CD4-positive, alpha-beta memory T cell (primary cell): ENCODE measurements around the gene PLLP. TPM values are rescaled to one million over a fixed set of nuclear protein-coding genes. Genes with fewer than 3 reads are reported as not detected.

Experiments used
- CTCF ChIA-PET: fragments of 350-600 bp; sonication (Branson Sonifier 250); formaldehyde crosslinking; loops from one replicate; lab custom pipeline; 2021; ENCODE audit warnings: inconsistent platforms; ENCODE audit not compliant: partially characterized antibody; lab: Charles Lee
- POLR2A ChIA-PET: fragments of 350-600 bp; sonication (Branson Sonifier 250); formaldehyde crosslinking; loops from one replicate; lab custom pipeline; 2021; ENCODE audit not compliant: partially characterized antibody; lab: Charles Lee
- DNase-seq, 5 donors: peaks; one replicate each; pipeline versions ENCODE4 v3.0.0 to v3.0.0-alpha.2; 2020 to 2022; ENCODE audit warnings: mixed read lengths in 1 of 5
- H3K27ac ChIP-seq: one replicate; pipeline ENCODE4 v1.7.0; 2013; ENCODE audit warnings: low read depth, low read length
- H3K27me3 ChIP-seq: 2 replicates; pipeline ENCODE4 v1.7.0; 2013; ENCODE audit warnings: mild to moderate bottlenecking, low read length, moderate library complexity; ENCODE audit not compliant: insufficient read depth
- H3K36me3 ChIP-seq: 2 replicates; pipeline ENCODE4 v1.7.0; 2013; ENCODE audit warnings: mild to moderate bottlenecking, low read length, moderate library complexity; ENCODE audit not compliant: insufficient read depth
- H3K4me1 ChIP-seq: 2 replicates; pipeline ENCODE4 v1.7.0; 2013; ENCODE audit warnings: mild to moderate bottlenecking, low read length, moderate library complexity; ENCODE audit not compliant: insufficient read depth
- H3K4me3 ChIP-seq, 2 donors: one replicate each; pipeline ENCODE4 v1.7.0; 2013; ENCODE audit warnings: low read length in 2 of 2, mild to moderate bottlenecking in 1 of 2
- H3K9me3 ChIP-seq, 2 donors: one replicate each; pipeline ENCODE4 v1.7.0; 2013; ENCODE audit warnings: low read length in 2 of 2, control low read depth in 1 of 2; ENCODE audit not compliant: control insufficient read depth in 1 of 2
- H3K27ac Mint-ChIP-seq, 7 donors: one replicate each; pipeline ENCODE4 v1.8.0; 2020 to 2021; ENCODE audit warnings: mixed read lengths in 7 of 7, mild to moderate bottlenecking in 6 of 7, inconsistent platforms in 3 of 7, moderate library complexity in 3 of 7
- H3K27me3 Mint-ChIP-seq, 2 donors: one replicate each; pipeline ENCODE4 v1.8.0; 2020 to 2021; ENCODE audit warnings: mixed read lengths in 2 of 2
- H3K36me3 Mint-ChIP-seq, 2 donors: one replicate each; pipeline ENCODE4 v1.8.0; 2020 to 2021; ENCODE audit warnings: mixed read lengths in 2 of 2, inconsistent platforms in 1 of 2, mild to moderate bottlenecking in 1 of 2
- H3K4me1 Mint-ChIP-seq, 4 donors: one replicate each; pipeline ENCODE4 v1.8.0; 2020 to 2021; ENCODE audit warnings: mixed read lengths in 4 of 4, mild to moderate bottlenecking in 1 of 4
- H3K4me3 Mint-ChIP-seq, 8 donors: one replicate each; pipeline ENCODE4 v1.8.0; 2020 to 2021; ENCODE audit warnings: mixed read lengths in 8 of 8, mild to moderate bottlenecking in 7 of 8, moderate library complexity in 6 of 8, inconsistent platforms in 3 of 8
- H3K9me3 Mint-ChIP-seq, 8 donors: one replicate each; pipeline ENCODE4 v1.8.0; 2020 to 2021; ENCODE audit warnings: mixed read lengths in 8 of 8, mild to moderate bottlenecking in 5 of 8, inconsistent platforms in 3 of 8, moderate library complexity in 1 of 8
- intact Hi-C: fragments of 100-400 bp; cut with micrococcal nuclease; formaldehyde crosslinking; loops from one replicate; pipeline ENCODE4 v1.15.1; 2023
- polyA plus RNA-seq, 2 donors: library from polyadenylated mRNA; unstranded; fragments of 300-500 nt; fragmentation: Illumina TruSeq; gene quantifications; one replicate each; pipeline ENCODE4 v1.2.3, GENCODE V29; 2021
- total RNA-seq, 2 experiments: library from RNA; stranded (reverse); gene quantifications; one replicate each; pipeline ENCODE4 v1.2.3, GENCODE V29; 2021

PLLP gene
- total and polyA plus RNA-seq, 4 experiments from 2014 or later, result 1.6 to 2.4 (median 1.9) TPM

DNA sequence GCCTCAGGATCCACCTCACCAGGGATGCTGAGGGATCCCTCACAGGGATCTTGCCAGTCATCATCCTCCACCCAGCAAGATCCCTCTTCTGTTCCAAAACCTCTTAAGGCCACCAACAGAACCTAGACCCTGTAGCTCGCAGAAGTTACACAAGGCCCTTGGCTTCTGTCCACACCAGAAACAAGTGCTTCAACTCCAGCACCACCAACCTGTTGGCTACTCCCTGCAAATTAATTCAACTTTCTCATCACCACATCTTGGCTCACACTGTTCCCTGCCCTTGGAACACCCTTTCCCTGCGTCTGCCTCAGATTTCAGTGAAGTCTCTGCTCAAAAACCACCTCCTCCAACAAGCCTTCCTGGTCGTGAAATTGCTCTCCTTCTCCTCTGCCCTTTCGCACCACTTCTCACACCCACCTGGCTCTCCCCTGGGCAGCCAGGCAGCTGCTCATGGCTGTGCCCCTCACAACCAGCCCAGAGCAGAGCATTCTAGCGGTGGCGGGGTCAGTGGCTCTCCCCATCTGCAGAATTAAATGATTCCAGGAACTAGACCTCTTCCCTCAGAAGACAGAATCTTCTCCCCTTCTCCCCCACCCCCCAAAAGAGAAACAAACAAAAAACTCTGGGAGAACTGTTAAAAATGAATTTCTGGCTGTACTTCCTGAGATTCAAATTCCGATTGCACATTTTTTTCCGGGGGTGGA lies 1.8 kb downstream of the PLLP start:
- H3K27ac Mint-ChIP-seq, result peak overlapping the region in 3 of 7 donors; percentile 17 to 69 (median 22)
- no peaks in the 10 kb centered on the region for H3K27me3 ChIP-seq
- H3K4me1 ChIP-seq, result peaks cover 46% of the 10 kb centered on the region
- DNase-seq, result no peak
- H3K9me3 Mint-ChIP-seq, result peaks cover 0 to 2% (median 0%) of the 10 kb centered on the region in 8 donors
- POLR2A ChIA-PET, result interaction anchor here (0.8 to 1.6 kb wide), 2 partner anchors 15 to 37 kb away, joined by 3 to 4 read pairs; partner anchors contain the start of gene ARL2BP
- CTCF ChIA-PET, result interaction anchor here (1.1 kb wide), 1 partner anchor 10 kb away, joined by 3 read pairs; no protein-coding TSS in a partner anchor
- no peaks in the 10 kb centered on the region for H3K36me3 ChIP-seq
- intact Hi-C loops, result loop anchor here (5.0 kb wide), 1 partner anchor 35 kb away; the partner anchor contains the start of gene ARL2BP
- H3K36me3 Mint-ChIP-seq, result no peaks in the 10 kb centered on the region
- no peak overlapping the region for H3K27ac ChIP-seq
- peaks cover 21 to 52% (median 33%) of the 10 kb centered on the region in 4 donors for H3K4me1 Mint-ChIP-seq
- peak overlapping the region in 6 of 8 donors; percentile 15 to 77 (median 19) for H3K4me3 Mint-ChIP-seq
- no peak overlapping the region for H3K4me3 ChIP-seq
- H3K9me3 ChIP-seq, result no peaks in the 10 kb centered on the region
- peaks cover 7% of the 10 kb centered on the region in 2 donors for H3K27me3 Mint-ChIP-seq

- H3K27ac Mint-ChIP-seq, result peak overlapping the region in 4 of 7 donors; percentile 16 to 85 (median 41)
- CTCF ChIA-PET, result interaction anchor here (1.6 kb wide), 1 partner anchor 136 kb away, joined by 3 read pairs; no protein-coding TSS in a partner anchor
Observed at GRCh38 chr16:57281791-57282190, 2.7 kb downstream of the PLLP start.

DNA sequence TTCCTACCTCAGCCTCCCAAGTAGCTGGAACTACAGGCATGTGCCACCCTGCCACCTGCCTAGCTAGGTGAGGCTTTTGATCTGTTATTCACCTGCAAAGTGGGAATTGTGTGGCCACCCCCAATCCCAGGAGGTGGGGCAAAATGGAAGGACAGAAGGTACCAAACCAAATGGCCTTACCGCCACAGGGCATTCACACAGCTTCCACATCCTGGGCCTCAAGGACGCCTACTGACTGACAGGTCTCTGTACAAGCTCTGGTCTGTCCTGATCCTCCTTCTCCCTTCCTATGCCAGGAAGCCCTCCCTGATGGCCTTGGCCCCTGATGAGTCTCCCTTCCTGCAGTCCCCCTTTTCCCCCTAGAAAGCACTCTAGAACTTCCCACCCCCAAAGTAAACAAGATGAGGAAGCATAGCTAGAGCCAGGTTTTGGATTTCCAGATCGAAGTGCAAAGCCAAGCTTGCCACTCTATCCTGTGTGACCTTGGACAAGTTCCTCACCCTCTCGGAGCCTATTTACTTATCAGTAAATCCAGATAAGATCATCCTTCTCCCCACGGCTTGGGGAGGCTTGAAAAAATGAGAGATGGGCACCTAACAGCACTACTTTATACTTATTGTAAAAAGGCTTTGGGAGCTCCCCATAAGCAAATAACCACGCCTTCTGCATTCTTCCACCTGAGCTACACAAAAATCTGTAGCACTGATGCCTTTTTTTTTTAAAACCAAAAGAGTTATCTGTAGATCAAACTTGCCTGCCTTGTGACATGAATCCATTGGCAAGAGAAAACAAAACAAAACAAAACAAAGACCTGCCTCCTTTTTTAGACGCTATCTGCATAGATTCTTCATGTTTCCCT lies 4.5 kb downstream of the PLLP start:
- Histone ChIP-seq H3K27me3 (no peaks in the 10 kb centered on the region), H3K4me3 (no peak overlapping the region), H3K9me3 (no peaks in the 10 kb centered on the region), H3K4me1 (peaks cover 54% of the 10 kb centered on the region), H3K27ac (no peak overlapping the region), H3K36me3 (no peaks in the 10 kb centered on the region)
- peak overlapping the region in 5 of 8 donors; percentile 13 to 62 (median 31) for H3K4me3 Mint-ChIP-seq
- H3K27ac Mint-ChIP-seq, result peak overlapping the region in 5 of 7 donors; percentile 8 to 79 (median 50)
- intact Hi-C loops, result loop anchor here (2.0 to 5.0 kb wide), 2 partner anchors 13 to 33 kb away; partner anchors contain the start of gene ARL2BP
- H3K27me3 Mint-ChIP-seq, result peaks cover 1 to 4% of the 10 kb centered on the region in 2 donors
- peaks cover 30 to 61% (median 42%) of the 10 kb centered on the region in 4 donors for H3K4me1 Mint-ChIP-seq
- CTCF ChIA-PET, result no interaction called here
- H3K9me3 Mint-ChIP-seq, result peaks cover 0 to 2% (median 0%) of the 10 kb centered on the region in 8 donors
- DNase-seq, result peak in 3 of 5 donors; percentile 24 to 46 (median 44)
- POLR2A ChIA-PET, result interaction anchor here (1.0 to 4.9 kb wide), 2 partner anchors 13 to 20 kb away, joined by 4 to 26 read pairs; no protein-coding TSS in a partner anchor
- no peaks in the 10 kb centered on the region for H3K36me3 Mint-ChIP-seq

More at GRCh38 chr16:57281791-57282190, 2.7 kb downstream of the PLLP start:
- intact Hi-C loops, result loop anchor here (2.0 to 5.0 kb wide), 2 partner anchors 15 to 34 kb away; partner anchors contain the start of gene ARL2BP
- Histone ChIP-seq H3K27me3 (no peaks in the 10 kb centered on the region), H3K36me3 (no peaks in the 10 kb centered on the region), H3K4me1 (peaks cover 55% of the 10 kb centered on the region), H3K4me3 (no peak overlapping the region), H3K9me3 (no peaks in the 10 kb centered on the region), H3K27ac (no peak overlapping the region)
- no peak for DNase-seq
- peaks cover 6 to 7% of the 10 kb centered on the region in 2 donors for H3K27me3 Mint-ChIP-seq
- POLR2A ChIA-PET, result interaction anchor here (0.7 to 4.9 kb wide), 4 partner anchors 16 to 37 kb away, joined by 3 to 26 read pairs (median 4); partner anchors contain the start of gene ARL2BP
- H3K9me3 Mint-ChIP-seq, result peaks cover 0 to 2% (median 0%) of the 10 kb centered on the region in 8 donors
- peaks cover 28 to 61% (median 39%) of the 10 kb centered on the region in 4 donors for H3K4me1 Mint-ChIP-seq
- H3K36me3 Mint-ChIP-seq, result no peaks in the 10 kb centered on the region
- H3K4me3 Mint-ChIP-seq, result peak overlapping the region in 1 of 8 donors; percentile 40

DNA sequence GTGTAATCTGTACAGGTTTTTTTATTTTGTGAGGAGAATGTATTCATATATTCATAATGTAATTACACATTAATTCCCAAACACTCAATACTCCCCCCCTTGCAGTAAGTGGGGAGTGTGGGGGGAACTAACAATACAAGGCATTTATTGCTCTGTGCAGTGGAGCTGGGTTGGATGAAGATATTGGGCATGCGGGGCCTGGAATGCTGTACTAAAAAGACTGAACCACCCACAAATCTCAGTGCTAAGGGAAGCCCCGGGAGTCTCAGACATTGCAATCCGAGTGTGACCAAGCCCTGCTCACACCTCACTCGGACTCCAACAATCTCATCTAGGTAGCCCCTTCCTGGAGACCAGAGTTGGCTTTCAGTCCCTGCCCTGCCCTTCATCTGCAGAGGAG lies 6.0 kb downstream of the PLLP start:
- intact Hi-C loops, result no loop called here
- H3K4me3 Mint-ChIP-seq, result peak overlapping the region in 2 of 8 donors; percentile 82 to 87
- Histone ChIP-seq H3K27me3 (no peaks in the 10 kb centered on the region), H3K9me3 (no peaks in the 10 kb centered on the region), H3K4me3 (no peak overlapping the region), H3K36me3 (no peaks in the 10 kb centered on the region), H3K27ac (no peak overlapping the region), H3K4me1 (peaks cover 44% of the 10 kb centered on the region)
- no peaks in the 10 kb centered on the region for H3K36me3 Mint-ChIP-seq
- peaks cover 0 to 2% (median 0%) of the 10 kb centered on the region in 8 donors for H3K9me3 Mint-ChIP-seq
- peaks cover 29 to 53% (median 36%) of the 10 kb centered on the region in 4 donors for H3K4me1 Mint-ChIP-seq
- DNase-seq, result no peak
- ChIA-PET CTCF (interaction anchor here (2.4 kb wide), 1 partner anchor 21 kb away, joined by 6 read pairs; no protein-coding TSS in a partner anchor), POLR2A (interaction anchor here (0.8 to 4.9 kb wide), 4 partner anchors 9 to 92 kb away, joined by 3 to 26 read pairs (median 5); partner anchors contain the start of genes ARL2BP, PSME3IP1 and RSPRY1)
- peak overlapping the region in 1 of 7 donors; percentile 41 for H3K27ac Mint-ChIP-seq
- no peaks in the 10 kb centered on the region for H3K27me3 Mint-ChIP-seq

DNA sequence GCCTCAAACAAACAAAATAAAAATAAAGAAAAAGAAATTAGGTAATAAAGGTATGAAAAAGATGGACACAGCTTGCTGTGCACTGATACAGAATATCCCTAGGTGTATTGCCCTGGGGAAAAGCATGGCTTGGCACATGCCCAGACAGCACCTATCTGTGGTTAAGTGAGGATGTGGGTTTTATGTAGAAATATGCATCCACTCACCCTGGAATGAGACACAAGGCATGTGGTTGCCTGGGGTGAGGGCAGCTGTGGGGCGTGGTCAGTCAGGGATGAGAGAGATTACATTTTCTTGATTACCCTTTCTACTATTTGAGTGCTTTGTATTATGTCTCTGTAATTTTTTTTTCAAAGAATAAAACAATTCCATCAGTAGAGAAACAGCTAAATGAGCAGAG lies 6.9 kb downstream of the PLLP start:
- Mint-ChIP-seq H3K27ac (peak overlapping the region; percentile 75 to 90 (median 84)), H3K4me1 (peaks cover 29 to 44% (median 36%) of the 10 kb centered on the region in 4 donors), H3K27me3 (no peaks in the 10 kb centered on the region), H3K36me3 (no peaks in the 10 kb centered on the region), H3K9me3 (peaks cover 0 to 2% (median 0%) of the 10 kb centered on the region in 8 donors), H3K4me3 (peak overlapping the region; percentile 71 to 87 (median 77))
- H3K4me3 ChIP-seq, result no peak overlapping the region
- no peaks in the 10 kb centered on the region for H3K36me3 ChIP-seq
- no peak overlapping the region for H3K27ac ChIP-seq
- intact Hi-C loops, result no loop called here
- no peaks in the 10 kb centered on the region for H3K27me3 ChIP-seq
- no peaks in the 10 kb centered on the region for H3K9me3 ChIP-seq
- H3K4me1 ChIP-seq, result peaks cover 44% of the 10 kb centered on the region
- DNase-seq, result peak; percentile 73 to 87 (median 76)
- CTCF ChIA-PET, result interaction anchor here (1.0 to 2.4 kb wide), 2 partner anchors 22 to 139 kb away, joined by 4 to 6 read pairs; no protein-coding TSS in a partner anchor
- POLR2A ChIA-PET, result interaction anchor here (0.8 to 4.9 kb wide), 5 partner anchors 11 to 170 kb away, joined by 3 to 26 read pairs (median 6); partner anchors contain the start of genes ARL2BP, CIAPIN1 and COQ9

DNA sequence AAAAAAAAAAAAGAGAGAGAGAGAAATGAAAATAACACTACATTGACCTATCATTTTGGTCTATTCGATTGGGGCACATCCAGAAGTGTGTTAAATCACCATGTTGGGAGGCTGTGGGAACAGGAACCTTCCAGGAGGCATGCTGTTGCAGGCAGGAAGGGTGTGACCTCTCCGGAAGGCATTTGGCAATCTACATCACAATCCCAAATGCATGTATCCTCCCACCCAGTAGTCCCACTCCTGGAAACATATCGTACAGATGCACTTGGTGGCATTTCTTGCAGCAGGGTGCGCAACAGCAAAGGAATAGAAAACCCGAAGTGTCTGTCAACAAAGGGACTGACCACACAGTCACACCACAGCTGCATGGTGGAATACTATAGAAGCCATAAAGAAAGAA lies 7.9 kb downstream of the PLLP start:
- intact Hi-C loops, result no loop called here
- Mint-ChIP-seq H3K27me3 (no peaks in the 10 kb centered on the region), H3K9me3 (peaks cover 0 to 2% (median 0%) of the 10 kb centered on the region in 8 donors), H3K36me3 (no peaks in the 10 kb centered on the region), H3K27ac (peak overlapping the region in 1 of 7 donors; percentile 84), H3K4me1 (peaks cover 28 to 43% (median 36%) of the 10 kb centered on the region in 4 donors), H3K4me3 (peak overlapping the region in 1 of 8 donors; percentile 31)
- Histone ChIP-seq H3K9me3 (no peaks in the 10 kb centered on the region), H3K27ac (no peak overlapping the region), H3K36me3 (no peaks in the 10 kb centered on the region), H3K4me1 (peaks cover 44% of the 10 kb centered on the region), H3K4me3 (no peak overlapping the region), H3K27me3 (no peaks in the 10 kb centered on the region)
- DNase-seq, result no peak
- POLR2A ChIA-PET, result interaction anchor here (2.0 kb wide), 1 partner anchor 31 kb away, joined by 7 read pairs; the partner anchor contains the start of gene ARL2BP
- CTCF ChIA-PET, result no interaction called here
